ENCODE data around the gene NKAIN2.

DNA sequence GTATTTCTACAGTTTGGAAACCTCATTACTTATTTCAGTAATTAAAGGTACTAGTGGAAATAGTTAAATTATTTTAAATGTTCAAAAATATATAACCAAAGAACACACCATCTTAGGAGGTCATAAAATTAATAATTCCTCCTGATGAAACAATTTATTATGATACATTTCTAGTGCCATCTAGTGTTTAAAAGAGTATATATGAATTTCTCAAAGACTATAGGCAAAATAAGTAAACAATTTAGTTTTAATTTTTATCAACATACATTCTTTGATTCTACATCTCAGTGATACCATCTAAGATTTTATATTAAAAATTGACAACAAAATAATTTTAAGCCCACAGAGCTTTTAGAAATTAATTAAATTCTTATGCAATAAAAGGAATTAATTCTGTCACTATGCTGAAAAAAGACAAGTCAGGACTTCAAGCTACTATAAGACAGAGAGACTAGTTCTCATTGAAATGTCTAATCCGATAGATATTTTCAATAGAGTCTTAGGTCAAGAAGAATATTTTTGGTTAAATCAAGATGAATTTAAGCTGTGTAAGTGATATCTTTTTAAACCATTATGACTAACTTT is 1050.8 kb downstream of the NKAIN2 start:
- TF ChIP-seq, protein P1, sequence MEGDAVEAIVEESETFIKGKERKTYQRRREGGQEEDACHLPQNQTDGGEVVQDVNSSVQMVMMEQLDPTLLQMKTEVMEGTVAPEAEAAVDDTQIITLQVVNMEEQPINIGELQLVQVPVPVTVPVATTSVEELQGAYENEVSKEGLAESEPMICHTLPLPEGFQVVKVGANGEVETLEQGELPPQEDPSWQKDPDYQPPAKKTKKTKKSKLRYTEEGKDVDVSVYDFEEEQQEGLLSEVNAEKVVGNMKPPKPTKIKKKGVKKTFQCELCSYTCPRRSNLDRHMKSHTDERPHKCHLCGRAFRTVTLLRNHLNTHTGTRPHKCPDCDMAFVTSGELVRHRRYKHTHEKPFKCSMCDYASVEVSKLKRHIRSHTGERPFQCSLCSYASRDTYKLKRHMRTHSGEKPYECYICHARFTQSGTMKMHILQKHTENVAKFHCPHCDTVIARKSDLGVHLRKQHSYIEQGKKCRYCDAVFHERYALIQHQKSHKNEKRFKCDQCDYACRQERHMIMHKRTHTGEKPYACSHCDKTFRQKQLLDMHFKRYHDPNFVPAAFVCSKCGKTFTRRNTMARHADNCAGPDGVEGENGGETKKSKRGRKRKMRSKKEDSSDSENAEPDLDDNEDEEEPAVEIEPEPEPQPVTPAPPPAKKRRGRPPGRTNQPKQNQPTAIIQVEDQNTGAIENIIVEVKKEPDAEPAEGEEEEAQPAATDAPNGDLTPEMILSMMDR (IDR thresholded peaks at IDR 0.05; ENCODE audit: extremely low read depth in 1 of 2, insufficient read depth in 1 of 2, low read depth in 1 of 2, low read length in 2 of 2) = no peak
- TF ChIP-seq POLR2AphosphoS5 (IDR thresholded peaks at IDR 0.05; ENCODE audit: insufficient read depth, low read depth, low read length) (no peak), EZH2 (IDR thresholded peaks at IDR 0.05; ENCODE audit: borderline replicate concordance, low read depth, low read length, severe bottlenecking) (no peak), MYC (IDR thresholded peaks at IDR 0.05; ENCODE audit: low read depth, low read length) (no peak), POLR2A (IDR thresholded peaks at IDR 0.05; ENCODE audit: low read depth, low read length) (no peak), JUN (IDR thresholded peaks at IDR 0.05; ENCODE audit: borderline replicate concordance, insufficient read depth, insufficient read length, low read depth) (no peak), GATA2 (IDR thresholded peaks at IDR 0.05; ENCODE audit: insufficient read depth, insufficient read length, low read depth, low read length) (no peak), FOS (IDR thresholded peaks at IDR 0.05; ENCODE audit: borderline replicate concordance, insufficient read depth, low read length) (no peak)
- TF ChIP-seq, protein P2, sequence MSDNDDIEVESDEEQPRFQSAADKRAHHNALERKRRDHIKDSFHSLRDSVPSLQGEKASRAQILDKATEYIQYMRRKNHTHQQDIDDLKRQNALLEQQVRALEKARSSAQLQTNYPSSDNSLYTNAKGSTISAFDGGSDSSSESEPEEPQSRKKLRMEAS (IDR thresholded peaks at IDR 0.05; ENCODE audit: insufficient read depth, insufficient read length) = no peak
